HEK293T (cell line): ENCODE results near the gene EGLN1.
A peak's percentile ranks its signal among the peaks of the same experiment; 100 is the strongest.
"Not testable (repeated sequence)": the region's sequence is repeated elsewhere in the genome, so short reads cannot be mapped to it uniquely, and the experiment has no call there.

Source experiments
- CTCF ChIA-PET: fragments of 350-600 bp; formaldehyde crosslinking; extraction: SDS; loops from one replicate; lab custom pipeline; 2021; ENCODE audit warnings: antibody characterized with exemption, inconsistent platforms; lab: Yijun Ruan, JAX
- POLR2A ChIA-PET: fragments of 350-600 bp; formaldehyde crosslinking; extraction: SDS; loops from one replicate; lab custom pipeline; 2020; ENCODE audit warnings: antibody characterized with exemption, inconsistent platforms; lab: Yijun Ruan, JAX
- DNase-seq: peaks from one replicate; pipeline ENCODE4 v3.0.0; 2012; ENCODE audit warnings: mixed read lengths; ENCODE audit errors: extremely low spot score
- ARNT ChIP-seq: fragments of 450-650 bp; IDR thresholded peaks from 2 replicates; pipeline ENCODE4 v1.6.1; 2017; ENCODE audit warnings: mild to moderate bottlenecking
- BHLHE40 ChIP-seq: fragments of 450-650 bp; IDR thresholded peaks from 2 replicates; pipeline ENCODE4 v1.6.1; 2016; ENCODE audit warnings: mild to moderate bottlenecking, moderate library complexity, borderline replicate concordance
- CTBP1 ChIP-seq: fragments of 450-650 bp; IDR thresholded peaks from 2 replicates; pipeline ENCODE4 v1.6.1; 2016; ENCODE audit warnings: borderline replicate concordance
- ELF4 ChIP-seq: fragments of 450-650 bp; IDR thresholded peaks from 2 replicates; pipeline ENCODE4 v1.6.1; 2017; ENCODE audit warnings: antibody characterized with exemption
- FOXA1 ChIP-seq: fragments of 450-650 bp; IDR thresholded peaks from 2 replicates; pipeline ENCODE4 v1.6.1; 2016; ENCODE audit warnings: mild to moderate bottlenecking
- FOXK2 ChIP-seq: fragments of 450-650 bp; IDR thresholded peaks from 2 replicates; pipeline ENCODE4 v1.6.1; 2016; ENCODE audit warnings: mild to moderate bottlenecking
- FOXM1 ChIP-seq: fragments of 450-650 bp; IDR thresholded peaks from 2 replicates; pipeline ENCODE4 v1.6.1; 2017; ENCODE audit warnings: mild to moderate bottlenecking, borderline replicate concordance
- HDGF ChIP-seq: fragments of 450-650 bp; IDR thresholded peaks from 2 replicates; pipeline ENCODE4 v1.6.1; 2017; ENCODE audit warnings: antibody characterized with exemption, borderline replicate concordance
- L3MBTL2 ChIP-seq: fragments of 450-650 bp; conservative IDR thresholded peaks from 2 replicates; pipeline ENCODE4 v1.6.1; 2016; ENCODE audit warnings: mild to moderate bottlenecking
- LEF1 ChIP-seq: fragments of 450-650 bp; IDR thresholded peaks from 2 replicates; pipeline ENCODE4 v1.6.1; 2017; ENCODE audit warnings: mild to moderate bottlenecking, borderline replicate concordance
- NFRKB ChIP-seq: fragments of 450-650 bp; IDR thresholded peaks from 2 replicates; pipeline ENCODE4 v1.6.1; 2016; ENCODE audit warnings: mild to moderate bottlenecking, moderate library complexity
- PKNOX1 ChIP-seq: fragments of 450-650 bp; IDR thresholded peaks from 2 replicates; pipeline ENCODE4 v1.6.1; 2016
- SP1 ChIP-seq: fragments of 450-650 bp; IDR thresholded peaks from 2 replicates; pipeline ENCODE4 v1.6.1; 2017
- SUZ12 ChIP-seq: fragments of 450-650 bp; IDR thresholded peaks from 2 replicates; pipeline ENCODE4 v1.6.1; 2016; ENCODE audit warnings: mild to moderate bottlenecking
- TARDBP ChIP-seq: fragments of 450-650 bp; IDR thresholded peaks from 2 replicates; pipeline ENCODE4 v1.6.1; 2016
- ZNF384 ChIP-seq: fragments of 450-650 bp; IDR thresholded peaks from 2 replicates; pipeline ENCODE4 v1.6.1; 2016

EGLN1 gene

GRCh38 chr1:231351816-231352215 lies 70.3 kb downstream of the EGLN1 start:
- POLR2A ChIA-PET: no interaction called here
- DNase-seq: no peak
- TF ChIP-seq FOXM1: no peak
- TF ChIP-seq FOXK2: no peak
- TF ChIP-seq CTBP1: no peak
- no peak for TF ChIP-seq TARDBP
- TF ChIP-seq HDGF: no peak
- CTCF ChIA-PET: interaction anchor here (0.6 kb wide), 1 partner anchor 291 kb away, joined by 3 read pairs; no protein-coding TSS in a partner anchor

GRCh38 chr1:231348856-231349255 lies 73.2 kb downstream of the EGLN1 start:
- DNase-seq: not testable (repeated sequence)
- ChIA-PET POLR2A (interaction anchor here (1.4 kb wide), 1 partner anchor 11 kb away, joined by 4 read pairs; the partner anchor contains the start of genes EXOC8 and SPRTN), CTCF (interaction anchor here (1.1 kb wide), 1 partner anchor 111 kb away, joined by 3 read pairs; no protein-coding TSS in a partner anchor)

GRCh38 chr1:231348442-231348841 lies 73.6 kb downstream of the EGLN1 start:
- CTCF ChIA-PET: interaction anchor here (1.1 kb wide), 1 partner anchor 111 kb away, joined by 3 read pairs; no protein-coding TSS in a partner anchor

GRCh38 chr1:231347961-231348360 lies 74.1 kb downstream of the EGLN1 start:
- TF ChIP-seq L3MBTL2 (no peak), FOXA1 (no peak), ELF4 (no peak), ZNF384 (no peak), LEF1 (no peak), SP1 (no peak), FOXM1 (no peak), FOXK2 (no peak), BHLHE40 (no peak), ARNT (no peak), TARDBP (no peak), CTBP1 (no peak), SUZ12 (no peak), NFRKB (no peak), HDGF (no peak)
- ChIA-PET POLR2A (interaction anchor here (1.4 to 1.9 kb wide), 2 partner anchors 10 kb away, joined by 4 to 9 read pairs; partner anchors contain the start of genes EXOC8 and SPRTN), CTCF (interaction anchor here (1.1 kb wide), 1 partner anchor 110 kb away, joined by 3 read pairs; no protein-coding TSS in a partner anchor)
- DNase-seq: no peak

More at GRCh38 chr1:231348442-231348841, 73.6 kb downstream of the EGLN1 start:
- POLR2A ChIA-PET: interaction anchor here (1.4 kb wide), 1 partner anchor 11 kb away, joined by 4 read pairs; the partner anchor contains the start of genes EXOC8 and SPRTN
- TF ChIP-seq CTBP1 (no peak), FOXA1 (no peak), ZNF384 (no peak), PKNOX1 (no peak), ARNT (no peak), SP1 (no peak), NFRKB (no peak), TARDBP (no peak), FOXM1 (no peak), LEF1 (no peak), L3MBTL2 (no peak), SUZ12 (no peak)
- no peak for DNase-seq

- no peak for TF ChIP-seq SP1
- TF ChIP-seq L3MBTL2: no peak
- no peak for TF ChIP-seq HDGF
- no peak for TF ChIP-seq CTBP1
- no peak for TF ChIP-seq ZNF384
- TF ChIP-seq NFRKB: no peak
- TF ChIP-seq FOXM1: no peak
- no peak for TF ChIP-seq PKNOX1
- no peak for TF ChIP-seq ELF4
- TF ChIP-seq TARDBP: no peak
- no peak for DNase-seq
- ChIA-PET POLR2A (interaction anchor here (0.9 kb wide), 1 partner anchor 60 kb away, joined by 3 read pairs; no protein-coding TSS in a partner anchor), CTCF (interaction anchor here (0.6 to 0.7 kb wide), 2 partner anchors 94 to 307 kb away, joined by 3 read pairs; no protein-coding TSS in a partner anchor)
Measured at GRCh38 chr1:231340328-231341013, 81.6 kb downstream of the EGLN1 start.

GRCh38 chr1:231338270-231339128 lies 83.6 kb downstream of the EGLN1 start, which contains the start of gene SPRTN:
Gene SPRTN (plus strand): TSS chr1:231338293. CDS start chr1:231338384, 91 bp downstream.
- POLR2A ChIA-PET: interaction anchor here (0.5 to 2.5 kb wide), 25 partner anchors 8 to 1289 kb away, joined by 3 to 15 read pairs (median 4); partner anchors contain the start of genes EGLN1 and TSNAX
- CTCF ChIA-PET: interaction anchor here (0.6 to 1.6 kb wide), 5 partner anchors 19 to 265 kb away, joined by 3 to 6 read pairs (median 3); no protein-coding TSS in a partner anchor
- DNase-seq: peak; percentile 91
- TF ChIP-seq L3MBTL2 (peak; percentile 77), HDGF (no peak)
